Endothelial cell of umbilical vein (primary cell): ENCODE results near the gene SKP1. TPM values are rescaled to one million over a fixed set of nuclear protein-coding genes. Genes with fewer than 3 reads are reported as not detected.

Experiments
- BruUV-seq: library from RNA; stranded (reverse); fragments of 400-500 nt; replicated peaks from 2 replicates; lab custom pipeline; 2021; lab: Mats Ljungman, UMichigan
- CTCF ChIA-PET: fragments of 300-600, 350-600 bp; sonication (Branson Sonifier 250); formaldehyde crosslinking; loops from one replicate; lab custom pipeline; 2021; ENCODE audit warnings: antibody characterized with exemption, inconsistent platforms; lab: Charles Lee
- POLR2A ChIA-PET: fragments of 300-600, 350-600 bp; sonication (Branson Sonifier 250); formaldehyde crosslinking; loops from one replicate; lab custom pipeline; 2021; ENCODE audit warnings: antibody characterized with exemption, inconsistent platforms; lab: Charles Lee
- DNase-seq: peaks from one replicate; pipeline ENCODE4 v3.0.0-alpha.2; 2011; ENCODE audit warnings: low read depth, low spot score
- FAIRE-seq: peaks from 2 replicates; lab custom pipeline; 2011; peaks lifted over from hg19 to GRCh38; lab: Jason Lieb, UNC
- H2AFZ ChIP-seq: 2 replicates; pipeline ENCODE4 v1.6.0; 2012; ENCODE audit warnings: low read depth, low read length, control low read depth, inconsistent platforms
- H3K27ac ChIP-seq: 2 replicates; pipeline ENCODE4 v1.5.1; 2011; ENCODE audit warnings: low read depth, mild to moderate bottlenecking, control low read depth, low read length, moderate library complexity; ENCODE audit not compliant: insufficient read depth
- H3K27me3 ChIP-seq, 2 experiments: 2 replicates each; pipeline versions ENCODE4 v1.6.0 to v1.6.1; 2011; ENCODE audit warnings: low read length in 2 of 2, mixed read lengths in 1 of 2; ENCODE audit not compliant: control insufficient read depth in 2 of 2, insufficient read depth in 2 of 2
- H3K36me3 ChIP-seq, 2 experiments: 2 replicates in 1 of 2; 3 replicates in 1 of 2; pipeline ENCODE4 v1.5.1; 2011; ENCODE audit warnings: low read length in 2 of 2, mild to moderate bottlenecking in 1 of 2, moderate library complexity in 1 of 2; ENCODE audit not compliant: control insufficient read depth in 2 of 2, insufficient read depth in 2 of 2; ENCODE audit errors: extremely low read depth in 1 of 2
- H3K4me1 ChIP-seq: 3 replicates; pipeline ENCODE4 v1.5.1; 2011; ENCODE audit warnings: mild to moderate bottlenecking, low read length; ENCODE audit not compliant: control insufficient read depth, insufficient read depth; ENCODE audit errors: extremely low read depth
- H3K4me2 ChIP-seq: 2 replicates; pipeline ENCODE4 v1.6.1; 2011; ENCODE audit warnings: low read length, control low read depth, mixed read lengths; ENCODE audit not compliant: insufficient read depth
- H3K4me3 ChIP-seq, 3 experiments: fragments of 200-600 bp in 1 of 3; sonication (generic), shearing (Covaris generic) in 1 of 3; replicated peaks in 1 of 3; 2 replicates each; pipeline ENCODE4 v1.5.1; 2011 to 2016; ENCODE audit warnings: control low read depth in 3 of 3, low read length in 3 of 3, mild to moderate bottlenecking in 2 of 3, inconsistent platforms in 1 of 3, low read depth in 1 of 3, moderate library complexity in 1 of 3; ENCODE audit not compliant: insufficient read depth in 1 of 3
- H3K79me2 ChIP-seq: 2 replicates; pipeline ENCODE4 v1.6.0; 2012; ENCODE audit warnings: low read length, inconsistent platforms; ENCODE audit not compliant: control insufficient read depth, insufficient read depth
- H3K9ac ChIP-seq: replicated peaks from 2 replicates; pipeline ENCODE3; 2011; ENCODE audit warnings: low read length, control low read depth; ENCODE audit not compliant: insufficient read depth; ENCODE audit errors: extremely low read depth
- H3K9me1 ChIP-seq: replicated peaks from 3 replicates; pipeline ENCODE4 v1.6.0; 2011; ENCODE audit warnings: mild to moderate bottlenecking, low read length; ENCODE audit not compliant: control insufficient read depth, insufficient read depth; ENCODE audit errors: extremely low read depth
- H3K9me3 ChIP-seq: replicated peaks from 2 replicates; pipeline ENCODE4 v1.5.1; 2012; ENCODE audit warnings: low read length, inconsistent platforms; ENCODE audit not compliant: control insufficient read depth, insufficient read depth
- H4K20me1 ChIP-seq: replicated peaks from 2 replicates; pipeline ENCODE3; 2011; ENCODE audit warnings: mild to moderate bottlenecking, low read length; ENCODE audit not compliant: control insufficient read depth, insufficient read depth; ENCODE audit errors: extremely low read depth
- CTCF ChIP-seq, 2 donors: IDR thresholded peaks; 1 replicate in 1 of 2; 2 replicates in 1 of 2; pipeline ENCODE4 v1.5.1; 2011; ENCODE audit warnings: low read length in 2 of 2, mild to moderate bottlenecking in 2 of 2, moderate library complexity in 2 of 2, control low read depth in 1 of 2, inconsistent platforms in 1 of 2, low read depth in 1 of 2; ENCODE audit not compliant: insufficient read depth in 1 of 2; ENCODE audit errors: extremely low read depth in 1 of 2
- EZH2 ChIP-seq: IDR thresholded peaks from 2 replicates; pipeline ENCODE4 v1.6.1; 2012; ENCODE audit warnings: borderline replicate concordance, low read depth, mild to moderate bottlenecking, moderate library complexity, low read length, inconsistent platforms; ENCODE audit not compliant: severe bottlenecking
- FOS ChIP-seq: IDR thresholded peaks from 2 replicates; pipeline ENCODE4 v1.6.1; 2011; ENCODE audit warnings: mild to moderate bottlenecking, low read length, moderate library complexity, borderline replicate concordance; ENCODE audit not compliant: insufficient read depth
- GATA2 ChIP-seq: IDR thresholded peaks from 2 replicates; pipeline ENCODE4 v1.7.0; 2011; ENCODE audit warnings: low read depth, mild to moderate bottlenecking, moderate library complexity, mixed read lengths, low read length; ENCODE audit not compliant: insufficient read length, insufficient read depth
- JUN ChIP-seq: IDR thresholded peaks from 2 replicates; pipeline ENCODE4 v1.6.1; 2011; ENCODE audit warnings: borderline replicate concordance, low read depth; ENCODE audit not compliant: insufficient read length, insufficient read depth
- MAX ChIP-seq: IDR thresholded peaks from 2 replicates; pipeline ENCODE4 v1.6.1; 2011; ENCODE audit not compliant: insufficient read depth, insufficient read length
- MYC ChIP-seq: IDR thresholded peaks from one replicate; pipeline ENCODE4 v1.6.1; 2011; ENCODE audit warnings: mild to moderate bottlenecking, low read depth, low read length
- POLR2A ChIP-seq: IDR thresholded peaks from 2 replicates; pipeline ENCODE4 v1.6.1; 2012; ENCODE audit warnings: low read depth, mild to moderate bottlenecking, control low read depth, low read length
- POLR2AphosphoS5 ChIP-seq: IDR thresholded peaks from 2 replicates; pipeline ENCODE4 v1.6.1; 2012; ENCODE audit warnings: low read depth, mild to moderate bottlenecking, control low read depth, low read length, moderate library complexity; ENCODE audit not compliant: insufficient read depth
- dilution Hi-C: fragments of 300-500 bp; cut with MboI; formaldehyde crosslinking; loops from one replicate; pipeline ENCODE4 v1.15.0; 2019; ENCODE audit warnings: low sequenced_read_pairs; ENCODE audit not compliant: extremely low pct_ligation_motif_present
- intact Hi-C: fragments of 100-400 bp; cut with micrococcal nuclease; formaldehyde crosslinking; loops from one replicate; pipeline ENCODE4 v1.10.0; 2022
- polyA plus RNA-seq, 4 experiments: library from polyadenylated mRNA; depleted of rRNA in 3 of 4; stranded (reverse) in 3 of 4; unstranded in 1 of 4; fragments of >200 nt; gene quantifications; 2 replicates each; pipeline versions ENCODE4 v1.2.1 to v1.2.3, GENCODE V29; 2011 to 2012; ENCODE audit warnings: missing spikeins in 1 of 4
- total RNA-seq: library from RNA; stranded (reverse); gene quantifications from 2 replicates; pipeline ENCODE4 v1.2.3, GENCODE V29; 2021

The SKP1 gene
- total and polyA plus RNA-seq, 2 donors (not counting 3 experiments of a cell fraction or from before 2014, with no cell fraction given) = 214 to 320 TPM

GRCh38 chr5:134111741-134112647, 64.8 kb downstream of the SKP1 start:
- Histone ChIP-seq H4K20me1 (no peaks in the 10 kb centered on the region), H3K9me3 (no peaks in the 10 kb centered on the region), H3K27me3 (peaks cover 16% of the 10 kb centered on the region in 2 experiments), H3K4me2 (no peak overlapping the region), H3K9me1 (no peaks in the 10 kb centered on the region), H3K4me1 (peaks cover 9% of the 10 kb centered on the region), H3K9ac (no peak overlapping the region), H3K4me3 (no peak overlapping the region), H3K79me2 (no peaks in the 10 kb centered on the region), H3K27ac (no peak overlapping the region), H2AFZ (no peak overlapping the region), H3K36me3 (no peaks in the 10 kb centered on the region)
- intact Hi-C loops (no loop called here), dilution Hi-C loops (no loop called here)
- DNase-seq (no peak), FAIRE-seq (no peak)
- POLR2A ChIA-PET = no interaction called here
- TF ChIP-seq MYC = no peak
- CTCF ChIA-PET = interaction anchor here (0.9 to 8.0 kb wide), 6 partner anchors 11 to 72 kb away, joined by 3 to 47 read pairs (median 17); no protein-coding TSS in a partner anchor
- no TSS peak for BruUV-seq

DNA sequence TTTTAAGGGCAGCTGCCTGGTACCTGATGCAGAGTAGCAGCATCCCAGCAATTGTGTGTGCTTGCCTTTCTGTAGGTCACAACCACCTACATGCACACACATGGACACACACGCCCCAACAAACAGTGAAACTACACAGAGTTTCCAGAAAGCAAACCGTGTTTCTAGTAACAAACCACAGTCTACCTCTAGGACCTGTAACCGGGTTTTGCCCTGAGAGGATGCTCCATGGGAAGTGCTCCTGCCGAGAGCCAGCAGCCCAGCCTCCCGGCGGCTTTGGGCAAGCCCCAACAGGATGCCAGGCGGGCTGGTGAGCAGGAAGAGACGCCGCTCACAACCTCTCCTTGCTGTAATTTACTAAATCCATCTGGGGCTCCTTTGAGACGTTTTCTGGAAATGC, 66.4 kb downstream of the SKP1 start:
- TF ChIP-seq GATA2 = no peak
- TF ChIP-seq FOS = no peak
- no peak for TF ChIP-seq CTCF (IDR thresholded peaks at IDR 0.05; ENCODE audit: extremely low read depth in 1 of 2, insufficient read depth in 1 of 2, low read depth in 1 of 2, low read length in 2 of 2)
- TF ChIP-seq MAX = no peak
- TF ChIP-seq POLR2AphosphoS5 = no peak
- no peak for TF ChIP-seq POLR2A
- TF ChIP-seq MYC = no peak
- TF ChIP-seq EZH2 = no peak
- no peak for TF ChIP-seq JUN
- CTCF ChIA-PET = interaction anchor here (1.4 to 8.0 kb wide), 4 partner anchors 9 to 71 kb away, joined by 3 to 47 read pairs (median 36); no protein-coding TSS in a partner anchor
- POLR2A ChIA-PET = no interaction called here
- Histone ChIP-seq H2AFZ (no peak overlapping the region), H4K20me1 (no peaks in the 10 kb centered on the region), H3K79me2 (no peaks in the 10 kb centered on the region), H3K36me3 (no peaks in the 10 kb centered on the region), H3K9me1 (no peaks in the 10 kb centered on the region), H3K4me1 (peaks cover 9% of the 10 kb centered on the region), H3K27me3 (peaks cover 16% of the 10 kb centered on the region in 2 experiments), H3K27ac (no peak overlapping the region), H3K9me3 (no peaks in the 10 kb centered on the region), H3K4me2 (no peak overlapping the region), H3K4me3 (no peak overlapping the region), H3K9ac (no peak overlapping the region)
- DNase-seq (no peak), FAIRE-seq (no peak)
- intact Hi-C loops (no loop called here), dilution Hi-C loops (no loop called here)
- BruUV-seq = no TSS peak
